NCI-H1417 treated with DMSO at 0.1 percent for 48 hours (cell line): ENCODE data around the gene SIKE1.
"Not testable (repeated sequence)": the region's sequence is repeated elsewhere in the genome, so short reads cannot be mapped to it uniquely, and the experiment has no call there.

Experiments used
- DNase-seq: peaks from one replicate; lab custom pipeline; 2025; lab: John Stamatoyannopoulos, UW

Gene SIKE1

DNA sequence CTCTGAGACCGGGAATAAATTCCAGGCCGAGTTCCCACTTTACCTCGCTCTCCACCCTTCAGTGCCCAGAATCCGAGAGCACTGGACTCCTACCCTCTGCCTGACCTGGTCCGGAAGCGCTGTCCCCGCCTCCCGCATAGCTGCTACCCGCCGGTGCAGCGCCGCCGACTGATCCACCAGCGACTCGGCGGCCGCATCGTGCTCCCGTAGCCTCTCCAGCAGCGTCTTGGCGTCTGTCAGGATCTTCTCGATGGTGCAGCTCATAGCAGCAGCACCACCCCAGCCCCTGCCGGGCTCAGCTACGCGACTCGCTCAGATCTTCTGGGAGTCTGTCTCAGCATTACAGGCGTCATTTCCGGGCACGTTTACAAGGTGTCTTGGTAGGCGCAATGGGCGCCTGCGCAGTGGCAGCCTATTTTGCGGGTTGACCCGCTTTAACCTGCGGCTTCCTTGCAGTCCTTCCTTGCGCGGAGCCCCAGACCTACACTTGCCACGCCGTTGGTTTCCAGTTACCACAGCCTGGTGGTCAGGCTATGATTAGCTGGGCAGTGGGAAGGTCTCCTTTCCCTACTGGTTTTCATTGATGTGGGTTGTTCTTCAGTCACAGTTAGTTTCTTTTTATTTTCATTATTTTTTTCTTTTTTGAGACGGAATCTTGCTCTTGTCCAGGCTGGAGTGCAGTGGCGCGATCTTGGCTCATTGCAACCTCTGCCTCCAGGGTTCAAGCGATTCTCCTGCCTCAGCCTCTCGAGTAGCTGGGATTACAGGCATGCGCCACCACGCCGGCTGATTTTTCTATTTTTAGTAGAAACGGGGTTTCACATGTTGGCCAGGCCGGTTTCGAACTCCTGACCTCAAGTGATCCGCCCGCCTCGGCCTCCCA, at the start of gene SIKE1:
SIKE1 (minus strand) TSS at position 342 of the 883 bp plus-strand sequence; CDS start at position 264, 78 bp downstream.
- DNase-seq: peak; percentile 55

DNA sequence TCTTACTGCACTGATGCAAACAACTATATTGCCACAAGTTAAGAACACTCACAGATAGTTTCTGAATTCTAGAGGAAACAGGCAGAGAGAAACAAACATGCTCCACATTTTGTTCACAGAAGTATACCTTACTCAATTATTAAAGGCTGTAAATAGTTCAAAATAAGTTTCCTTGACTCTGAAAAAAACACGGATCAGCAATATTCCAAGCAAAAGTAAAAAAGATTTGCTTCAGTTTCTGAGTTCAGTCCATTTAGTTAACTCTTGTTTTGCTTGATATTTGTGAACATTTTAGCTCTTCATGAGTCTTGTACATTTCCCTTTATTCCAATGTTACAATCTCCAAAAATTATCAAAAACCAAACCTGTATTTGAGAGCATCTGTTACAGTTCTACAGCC, 49.6 kb upstream of the SIKE1 start:
- not testable (repeated sequence) for DNase-seq

DNA sequence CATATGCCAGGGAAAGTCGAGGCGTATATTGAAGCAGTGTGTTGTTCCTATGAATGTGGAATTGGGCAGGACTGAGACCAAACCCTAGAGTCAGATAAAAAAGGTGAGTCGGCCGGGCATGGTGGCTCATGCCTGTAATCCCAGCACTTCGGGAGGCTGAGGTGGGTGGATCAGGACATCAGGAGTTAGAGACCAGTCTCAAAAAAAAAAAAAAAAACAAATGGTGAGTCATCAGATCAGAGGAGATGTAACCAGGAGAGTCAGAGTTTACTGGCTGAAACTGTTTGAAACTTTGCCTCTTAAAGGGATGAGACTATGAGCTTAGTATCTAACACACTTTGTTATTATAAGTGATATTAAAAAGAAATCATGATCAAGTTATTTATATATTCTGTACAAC, 47.8 kb upstream of the SIKE1 start:
- no peak for DNase-seq

DNA sequence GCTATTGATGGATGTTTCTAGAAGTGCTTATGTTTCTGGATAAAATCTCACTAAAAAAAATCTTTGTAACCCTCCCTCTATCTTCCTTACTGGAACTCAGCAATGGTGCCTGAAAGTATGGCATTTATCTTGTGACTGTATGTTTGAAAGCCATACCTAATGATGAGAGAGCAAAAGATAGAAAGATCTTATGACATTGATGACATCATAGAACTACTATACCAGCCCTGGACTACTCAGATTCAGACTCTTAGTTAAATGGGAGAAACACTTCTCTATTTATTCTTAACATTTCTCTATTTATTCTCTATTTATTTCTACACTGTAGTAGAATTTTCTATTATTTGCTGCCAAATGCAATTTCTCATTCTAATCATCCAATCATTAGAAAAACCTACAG, 41.5 kb upstream of the SIKE1 start:
- no peak for DNase-seq

DNA sequence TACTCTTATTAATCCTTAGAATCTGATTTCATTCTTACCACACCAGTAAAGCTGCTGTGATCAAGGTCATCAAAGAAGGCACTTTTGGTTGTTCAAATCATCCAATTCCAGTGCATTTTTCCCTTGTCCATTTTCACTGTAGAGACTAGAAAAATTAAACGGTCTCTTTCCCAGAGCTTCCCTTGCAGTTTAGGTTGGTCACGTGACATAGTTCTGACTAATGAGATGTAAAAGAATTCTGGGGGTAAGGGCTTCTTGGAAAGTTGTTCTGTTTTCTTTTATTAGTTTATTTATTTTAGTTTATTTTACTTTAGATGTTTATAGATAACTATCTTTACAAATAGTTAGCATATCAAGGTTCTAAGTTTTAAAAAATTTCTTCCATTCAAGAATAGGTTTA, 39.9 kb upstream of the SIKE1 start:
- DNase-seq: no peak

DNA sequence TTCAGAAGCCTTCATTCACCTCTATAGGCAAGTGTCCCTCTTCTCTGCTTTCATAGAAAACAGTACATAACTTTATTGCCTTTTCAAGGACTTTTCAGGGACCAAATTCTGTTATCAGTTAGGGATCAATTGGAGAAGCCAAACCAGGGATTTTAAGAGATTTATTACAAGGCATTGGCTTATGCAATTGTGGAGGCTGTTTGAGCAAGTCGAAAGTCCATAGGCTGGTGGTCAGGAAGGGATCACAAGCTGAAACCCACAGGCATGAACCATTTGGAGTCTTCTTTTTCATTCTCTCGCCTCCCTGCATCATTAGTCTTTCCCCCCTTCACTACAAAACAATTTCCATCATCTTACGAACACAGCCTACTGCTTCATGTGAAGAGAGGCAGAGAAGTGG, 39.4 kb upstream of the SIKE1 start:
- no peak for DNase-seq

DNA sequence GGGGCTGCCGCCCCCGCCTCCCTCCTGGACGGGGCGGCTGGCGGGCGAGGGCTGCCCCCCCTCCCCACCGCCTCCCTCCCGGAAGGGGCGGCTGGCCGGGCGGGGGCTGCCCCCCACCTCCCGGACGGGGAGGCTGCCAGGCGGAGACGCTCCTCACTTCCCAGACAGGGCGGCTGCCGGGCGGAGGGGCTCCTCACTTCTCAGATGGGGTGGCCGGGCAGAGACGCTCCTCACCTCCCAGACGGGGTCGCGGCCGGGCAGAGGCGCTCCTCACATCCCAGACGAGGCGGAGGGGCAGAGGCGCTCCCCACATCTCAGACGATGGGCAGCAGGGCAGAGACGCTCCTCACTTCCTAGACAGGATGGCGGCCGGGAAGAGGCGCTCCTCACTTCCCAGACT, 24.0 kb upstream of the SIKE1 start:
- DNase-seq: not testable (repeated sequence)

DNA sequence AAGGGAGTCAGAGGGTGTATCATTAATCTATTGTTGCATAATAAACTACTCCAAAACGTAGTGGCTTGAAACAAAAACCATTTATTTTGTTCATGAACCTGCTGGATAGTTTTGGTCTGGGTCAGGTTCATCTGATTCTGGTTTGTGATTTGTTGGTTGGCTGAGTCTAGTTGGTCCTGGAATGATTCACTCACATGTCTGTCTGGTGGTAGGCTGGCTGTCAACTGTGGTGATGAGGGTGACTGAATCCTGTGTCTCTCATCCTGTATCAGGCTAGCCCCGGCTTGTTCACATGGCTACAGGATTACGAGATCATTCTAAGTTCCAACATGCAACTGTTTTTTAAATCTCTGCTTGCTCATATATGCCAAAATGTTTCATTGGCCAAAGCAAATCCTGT, 22.5 kb upstream of the SIKE1 start:
- DNase-seq: no peak

DNA sequence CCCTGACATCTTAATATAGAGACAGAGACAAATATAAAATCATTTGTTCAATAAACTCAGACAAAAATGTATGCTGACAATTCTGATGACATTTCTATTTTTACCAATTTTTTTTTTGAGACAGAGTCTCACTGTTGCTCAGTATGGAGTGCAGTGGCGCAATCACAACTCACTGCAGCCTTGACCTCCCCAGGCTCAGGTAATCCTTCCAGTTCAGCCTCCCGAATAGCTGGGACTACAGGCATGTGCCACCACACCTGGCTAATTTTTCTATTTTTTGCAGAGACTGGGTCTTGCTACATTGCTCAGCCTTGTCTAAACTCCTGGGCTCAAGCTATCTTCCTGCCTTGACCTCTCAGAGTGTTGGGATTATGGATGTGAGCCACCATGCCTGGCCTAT, 13.6 kb upstream of the SIKE1 start:
- DNase-seq: no peak

DNA sequence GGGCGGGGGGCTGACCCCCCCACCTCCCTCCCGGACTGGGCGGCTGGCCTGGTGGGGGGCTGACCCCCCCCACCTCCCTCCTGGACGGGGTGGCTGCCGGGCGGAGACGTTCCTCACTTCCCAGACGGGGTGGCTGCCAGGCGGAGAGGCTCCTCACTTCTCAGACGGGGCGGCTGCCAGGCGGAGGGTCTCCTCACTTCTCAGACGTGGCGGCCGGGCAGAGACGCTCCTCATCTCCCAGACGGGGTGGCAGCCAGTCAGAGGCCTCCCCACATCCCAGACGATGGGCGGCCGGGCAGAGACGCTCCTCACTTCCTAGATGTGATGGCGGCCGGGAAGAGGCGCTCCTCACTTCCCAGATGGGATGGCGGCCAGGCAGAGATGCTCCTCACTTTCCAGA, 10.1 kb upstream of the SIKE1 start:
- DNase-seq: not testable (repeated sequence)

DNA sequence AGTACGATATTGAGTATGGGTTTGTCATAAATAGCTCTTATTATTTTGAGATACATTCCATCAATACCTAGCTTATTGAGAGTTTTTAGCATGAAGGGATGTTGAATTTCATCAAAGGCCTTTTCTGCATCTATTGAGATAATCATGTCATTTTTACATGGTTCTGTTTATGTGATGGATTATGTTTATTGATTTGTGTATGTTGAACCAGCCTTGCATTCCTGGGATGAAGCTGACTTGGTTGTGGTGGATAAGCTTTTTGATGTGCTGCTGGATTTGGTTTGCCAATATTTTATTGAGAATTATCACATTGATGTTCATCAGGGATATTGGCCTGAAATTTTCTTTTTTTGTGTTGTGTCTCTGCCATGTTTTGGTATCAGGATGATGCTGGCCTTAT, 6.0 kb upstream of the SIKE1 start:
- not testable (repeated sequence) for DNase-seq

DNA sequence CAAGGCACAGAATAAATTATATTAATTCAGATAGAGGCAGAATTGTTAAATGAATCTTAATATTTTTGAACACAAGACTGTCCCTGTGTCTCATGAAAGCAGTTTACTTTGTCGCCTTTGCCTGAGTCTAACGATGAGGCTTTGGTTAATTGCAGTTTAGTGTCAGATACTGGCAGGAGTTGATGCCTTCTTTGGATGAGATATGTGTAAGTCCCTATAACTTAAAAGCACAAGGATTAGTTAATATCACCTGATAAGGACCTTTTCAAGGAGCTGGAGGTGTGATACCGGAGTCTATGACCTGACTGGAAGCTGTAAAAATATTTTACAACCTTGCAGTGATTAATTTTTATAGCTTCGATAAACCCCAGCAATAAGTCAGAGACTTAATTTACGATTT, 2.0 kb upstream of the SIKE1 start:
- DNase-seq: no peak

DNA sequence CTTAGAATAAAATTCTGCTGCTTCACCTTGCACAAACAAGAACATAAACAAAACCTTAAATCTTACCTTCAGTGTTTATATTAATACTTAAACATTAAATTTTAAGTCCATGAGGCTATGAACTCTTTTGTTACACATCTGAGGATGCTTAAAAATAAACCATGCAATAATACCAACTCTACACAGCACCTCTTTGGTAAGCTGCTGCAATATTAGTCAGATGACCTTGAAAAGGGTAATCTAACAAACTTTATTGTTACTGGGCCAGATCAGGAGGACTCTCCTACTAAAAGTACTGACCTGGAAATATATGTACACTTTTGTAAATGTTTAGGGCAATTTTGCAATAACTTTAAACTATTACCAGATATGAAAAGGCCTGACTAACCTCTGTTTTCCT, 763 bp downstream of the SIKE1 start:
- no peak for DNase-seq

DNA sequence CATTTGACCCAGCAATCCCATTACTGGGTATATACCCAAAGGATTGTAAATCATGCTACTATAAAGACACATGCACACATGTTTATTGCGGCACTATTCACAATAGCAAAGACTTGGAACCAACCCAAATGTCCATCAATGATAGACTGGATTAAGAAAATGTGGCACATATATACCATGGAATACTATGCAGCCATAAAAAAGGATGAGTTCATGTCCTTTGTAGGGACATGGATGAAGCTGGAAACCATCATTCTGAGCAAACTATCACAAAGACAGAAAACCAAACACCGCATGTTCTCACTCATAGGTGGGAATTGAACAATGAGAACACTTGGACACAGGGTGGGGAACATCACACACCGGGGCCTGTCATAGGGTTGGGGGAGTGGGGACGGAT, 3.8 kb downstream of the SIKE1 start:
- DNase-seq: not testable (repeated sequence)

DNA sequence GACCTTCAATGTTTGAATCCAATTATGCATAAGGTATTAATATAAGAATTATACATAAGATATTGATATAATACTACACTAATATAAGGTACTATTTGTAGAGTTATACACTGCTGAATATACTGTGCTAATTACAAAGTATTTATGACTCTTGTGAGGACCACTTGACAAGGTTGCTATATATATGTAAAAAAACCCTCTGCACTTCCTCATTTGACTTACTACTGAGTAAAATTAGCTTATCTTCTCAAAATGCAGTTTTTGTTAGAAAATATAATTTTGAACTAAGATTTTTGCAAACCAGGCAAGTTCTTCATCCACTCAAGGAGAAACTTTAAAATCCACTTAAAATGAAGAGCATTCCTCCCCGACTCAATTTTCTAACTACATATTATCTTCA, 8.5 kb downstream of the SIKE1 start:
- no peak for DNase-seq

DNA sequence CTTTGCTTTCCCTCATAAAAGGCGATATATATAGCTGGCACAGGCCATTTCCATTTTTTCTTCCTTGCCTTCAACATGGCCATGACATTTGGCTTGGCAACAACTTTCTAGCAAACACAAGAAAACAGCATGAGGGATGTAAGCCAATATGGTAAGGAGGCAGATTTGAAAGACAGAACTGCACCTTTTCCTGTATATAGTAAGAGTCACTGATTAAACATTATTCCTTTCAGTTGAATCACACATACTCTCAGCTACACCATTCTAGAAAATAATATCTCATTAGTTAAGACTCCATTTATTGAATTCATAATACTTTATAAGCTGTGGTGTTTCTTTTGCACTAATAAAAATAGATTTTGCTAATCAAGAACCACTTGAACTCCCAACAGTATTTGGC, 9.5 kb downstream of the SIKE1 start:
- no peak for DNase-seq

DNA sequence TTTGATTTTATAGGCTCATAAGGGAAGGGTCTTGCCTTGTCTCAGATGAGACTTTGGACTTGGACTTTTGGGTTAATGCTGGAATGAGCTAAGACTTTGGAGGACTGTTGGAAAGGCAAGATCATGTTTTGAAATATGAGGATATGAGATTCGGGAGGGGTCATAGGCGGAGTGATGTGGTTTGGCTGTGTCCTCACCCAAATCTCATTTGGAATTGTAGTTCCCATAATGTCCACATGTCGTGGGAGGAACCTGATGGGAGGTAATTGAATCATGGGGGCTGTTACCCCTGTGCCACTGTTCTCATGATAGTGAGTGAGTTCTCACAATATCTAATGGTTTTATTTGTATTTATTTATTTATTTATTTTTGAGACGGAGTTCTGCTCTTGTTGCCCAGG, 15.8 kb downstream of the SIKE1 start:
- no peak for DNase-seq

DNA sequence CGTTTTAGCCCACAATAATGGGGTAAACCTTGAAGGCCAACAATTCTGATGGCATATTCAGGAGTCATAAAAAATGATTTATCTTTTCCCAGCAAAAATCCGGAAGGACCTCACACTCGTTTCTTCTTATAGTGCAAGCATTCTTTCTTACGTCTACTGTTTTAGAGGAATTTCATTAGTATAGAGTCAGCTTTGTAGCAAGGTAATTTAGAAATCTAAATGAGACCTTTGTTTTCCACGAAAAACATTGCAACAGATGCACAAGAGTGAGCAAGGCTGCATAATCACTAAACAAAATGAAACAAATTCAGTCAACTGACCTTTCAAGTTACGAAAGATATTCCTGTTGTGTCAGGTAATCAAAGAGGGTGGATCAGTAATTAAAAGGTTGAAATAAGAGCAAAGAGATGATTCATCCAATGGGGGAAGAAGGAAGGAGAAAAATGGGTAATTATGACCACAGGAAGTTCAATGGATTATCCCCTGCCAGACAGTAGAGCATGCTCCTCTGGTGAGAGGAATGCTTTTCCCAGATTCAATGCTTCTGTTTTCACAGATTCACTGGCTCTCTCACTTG, 22.1 kb downstream of the SIKE1 start:
- DNase-seq: no peak

DNA sequence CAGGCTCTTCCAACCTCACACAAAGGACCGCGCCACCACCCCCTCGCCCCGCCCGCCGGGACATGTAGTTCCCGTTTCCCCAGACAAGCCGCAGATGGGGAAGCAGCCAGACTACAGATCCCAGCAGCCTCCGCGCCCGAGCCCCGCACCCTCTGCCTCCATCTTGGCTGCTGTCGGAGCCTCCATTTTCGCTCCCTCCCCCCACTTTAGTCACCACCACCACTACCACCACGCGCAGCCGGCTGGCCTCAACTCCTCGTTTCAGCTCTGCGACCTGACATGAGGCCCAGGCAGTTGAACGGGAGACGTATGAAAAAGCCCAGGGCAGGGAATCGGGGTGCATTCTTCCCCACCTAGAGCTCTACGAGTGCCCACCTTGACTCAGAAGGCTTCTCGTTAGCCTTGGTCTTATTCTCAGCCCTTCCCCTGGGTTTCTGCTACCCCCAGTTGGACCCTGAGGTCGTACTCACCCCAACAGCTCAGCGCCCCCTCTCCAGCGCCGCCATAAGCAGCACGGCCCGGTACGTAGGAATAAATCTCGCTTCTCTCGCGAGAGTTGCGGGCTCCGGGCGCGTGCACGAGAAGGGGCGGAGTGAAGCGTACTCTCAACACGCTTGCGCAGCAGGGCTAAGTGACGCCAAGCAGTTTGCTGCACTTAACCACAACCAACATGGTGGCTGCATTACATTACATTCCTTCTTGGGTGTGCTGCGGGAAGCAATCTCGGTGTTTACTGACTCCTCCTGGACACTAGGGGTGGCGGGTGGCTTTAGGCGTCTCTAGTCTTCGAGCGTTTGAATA, 22.8 kb downstream of the SIKE1 start, which contains the start of gene CSDE1:
CSDE1 (minus strand) TSS at position 530 of the 801 bp plus-strand sequence. CDS start 18,094 bp downstream, outside the sequence.
- DNase-seq: peak; percentile 93

DNA sequence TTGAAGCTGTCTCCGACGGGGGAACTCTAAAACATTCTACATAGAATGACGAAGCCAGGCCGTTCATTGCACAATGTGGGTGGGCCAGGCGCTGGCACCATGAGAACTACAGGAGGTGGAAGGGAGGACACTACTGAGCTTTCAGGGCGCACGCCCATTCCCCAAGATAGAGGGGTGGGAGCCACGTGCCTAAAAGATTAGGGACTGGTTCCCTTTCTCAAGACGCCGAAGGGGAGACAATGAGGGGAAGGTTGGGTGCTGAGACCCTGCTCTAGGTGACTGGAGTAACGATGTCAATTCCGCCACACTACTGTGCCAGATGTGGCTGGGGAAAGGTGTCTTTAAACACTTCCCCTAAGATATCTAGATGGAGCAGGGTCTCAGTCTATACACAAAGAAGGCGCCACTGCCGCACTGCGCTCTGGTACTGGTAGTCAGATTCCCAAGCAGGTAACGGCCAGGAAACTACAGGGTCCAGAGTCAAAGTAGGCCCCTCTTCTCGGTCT, 23.5 kb downstream of the SIKE1 start:
- DNase-seq: no peak

DNA sequence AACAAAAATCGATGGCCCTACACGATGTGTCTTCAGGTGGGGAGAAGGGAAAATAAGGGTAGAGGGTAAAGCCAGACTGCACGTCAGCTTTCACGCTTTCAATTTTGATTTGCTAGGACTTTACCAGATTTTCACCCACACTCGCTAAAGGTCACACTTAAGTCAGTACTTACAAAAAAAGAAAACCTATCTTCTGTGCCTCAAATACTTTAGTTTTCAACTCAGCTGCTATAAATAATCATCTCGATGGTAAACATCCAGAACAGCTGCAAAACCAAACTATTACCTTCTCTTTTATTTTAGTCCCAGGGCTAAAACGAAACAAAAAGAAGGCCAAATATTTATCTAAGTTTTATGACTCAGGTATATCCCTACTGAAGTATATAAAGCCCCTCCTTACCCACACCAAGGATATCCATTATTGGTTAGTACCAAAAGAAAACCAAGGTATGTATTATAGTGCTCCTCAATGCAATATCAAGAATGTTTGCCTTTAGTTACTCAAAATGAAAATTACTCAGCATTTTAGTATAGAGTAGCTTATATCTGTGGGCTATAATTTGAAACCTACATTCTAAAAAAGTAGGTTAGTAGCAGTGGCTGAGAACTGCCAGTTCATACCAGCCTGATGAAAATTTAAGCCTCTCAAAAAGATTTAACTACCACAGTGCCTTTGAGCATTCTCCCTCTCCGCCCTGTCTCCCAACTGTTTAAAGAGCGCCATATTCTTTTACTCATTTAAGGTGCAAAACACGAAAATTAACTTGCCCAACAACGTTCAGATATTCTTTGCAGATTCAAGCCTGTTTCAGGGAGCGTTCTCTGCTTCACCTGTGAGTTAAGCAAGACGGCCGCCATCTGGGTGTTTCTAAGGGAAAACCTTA, 24.2 kb downstream of the SIKE1 start:
- no peak for DNase-seq
